NOMO-1 (cell line): Measurements from ENCODE around the gene KDM6A.
"Not testable (repeated sequence)": the region's sequence is repeated elsewhere in the genome, so short reads cannot be mapped to it uniquely, and the experiment has no call there.

Source experiments
- DNase-seq, 2 experiments: peaks; one replicate each; lab custom pipeline; 2025; ENCODE audit not compliant: unreplicated experiment in 2 of 2; lab: John Stamatoyannopoulos, UW

The KDM6A gene

DNA sequence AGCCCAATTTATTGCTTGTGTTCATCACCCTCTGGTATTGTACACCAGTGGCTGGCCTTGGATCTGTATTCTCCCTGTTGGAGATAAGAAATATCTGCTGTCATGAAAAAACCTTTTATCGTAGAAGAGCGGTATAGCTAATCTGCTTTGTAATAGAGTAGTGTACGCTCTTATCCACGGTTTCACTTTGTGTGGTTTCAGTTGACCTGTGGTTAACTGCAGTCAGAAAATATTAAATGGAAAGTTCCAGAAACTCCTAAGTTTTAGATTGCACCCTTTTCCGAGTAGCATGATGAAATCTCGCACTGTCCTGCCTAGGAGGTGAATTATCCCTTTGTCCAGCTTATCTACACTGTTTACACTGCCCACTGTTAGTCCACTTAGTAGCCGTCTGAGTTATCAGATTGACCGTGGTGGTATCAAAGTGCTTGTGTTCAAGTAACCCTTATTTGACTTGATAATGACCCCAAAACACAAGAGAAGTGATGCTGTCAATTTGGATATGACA lies 42.4 kb downstream of the KDM6A start:
- no peak for DNase-seq

- DNase-seq: no peak
Measured at GRCh38 chrX:44918722-44919121, 45.7 kb downstream of the KDM6A start.

- no peak for DNase-seq
Measured at GRCh38 chrX:44922980-44923379, 50.0 kb downstream of the KDM6A start.

DNA sequence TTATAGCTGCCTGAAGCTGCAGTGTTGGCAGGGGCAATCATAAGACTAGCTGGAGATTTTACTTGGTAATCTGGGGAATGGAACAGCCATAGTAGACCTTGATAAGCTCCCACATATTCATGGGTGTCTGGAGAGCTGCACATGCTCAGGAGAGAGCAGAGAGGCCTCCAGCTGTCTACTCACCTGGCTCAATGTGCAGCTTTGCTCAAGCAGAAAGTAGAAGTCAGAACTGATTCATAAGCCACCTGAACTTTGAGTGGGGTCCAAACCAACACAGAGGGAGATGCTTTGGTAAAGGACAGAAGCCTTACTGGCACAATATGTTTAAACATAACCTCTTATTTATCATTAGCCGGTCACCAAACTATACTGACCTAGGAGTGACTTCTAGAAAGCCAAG lies 54.4 kb downstream of the KDM6A start:
- no peak for DNase-seq

GRCh38 chrX:44931441-44931973 lies 58.5 kb downstream of the KDM6A start:
- no peak for DNase-seq

DNA sequence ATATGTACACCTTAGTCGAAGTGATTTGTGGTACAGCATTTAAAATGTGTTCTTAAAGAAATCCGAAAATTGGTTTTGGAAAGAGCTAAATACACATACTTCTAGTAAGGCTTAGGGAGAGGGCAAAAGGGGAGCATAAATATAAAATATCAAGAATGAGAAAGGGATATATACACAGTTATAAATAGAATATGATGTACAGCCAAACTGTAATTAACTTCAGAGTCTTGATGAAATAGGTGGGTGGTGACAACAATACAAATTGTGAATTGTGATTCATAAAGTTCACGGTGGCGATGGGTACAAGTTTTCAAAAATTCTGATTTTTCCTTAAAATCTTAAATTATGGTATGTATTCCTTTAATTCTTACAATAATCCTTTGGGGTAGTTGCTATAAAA lies 62.2 kb downstream of the KDM6A start:
- no peak for DNase-seq

DNA sequence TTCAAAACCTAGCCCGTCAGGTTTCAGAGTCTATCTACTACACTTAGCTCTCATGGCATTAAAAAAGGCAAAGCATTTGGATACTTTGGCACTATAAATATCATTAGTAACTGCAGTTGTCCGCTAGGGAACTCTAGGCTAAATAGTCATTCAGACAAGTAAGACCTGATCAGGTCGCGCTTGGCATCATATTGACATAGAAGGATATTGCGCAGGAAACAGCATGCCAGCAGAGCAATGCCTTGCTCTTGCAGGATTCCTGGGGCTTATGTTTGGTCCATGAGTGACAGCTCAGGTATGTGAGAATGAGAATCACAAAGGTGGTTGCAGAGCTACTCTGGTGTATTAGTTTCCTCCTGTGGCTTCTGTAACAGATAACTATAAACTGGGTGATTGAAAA lies 62.7 kb downstream of the KDM6A start:
- no peak for DNase-seq

GRCh38 chrX:44937606-44938005 lies 64.6 kb downstream of the KDM6A start:
- no peak for DNase-seq

- no peak for DNase-seq
Measured at GRCh38 chrX:44938111-44938510, 65.1 kb downstream of the KDM6A start.

DNA sequence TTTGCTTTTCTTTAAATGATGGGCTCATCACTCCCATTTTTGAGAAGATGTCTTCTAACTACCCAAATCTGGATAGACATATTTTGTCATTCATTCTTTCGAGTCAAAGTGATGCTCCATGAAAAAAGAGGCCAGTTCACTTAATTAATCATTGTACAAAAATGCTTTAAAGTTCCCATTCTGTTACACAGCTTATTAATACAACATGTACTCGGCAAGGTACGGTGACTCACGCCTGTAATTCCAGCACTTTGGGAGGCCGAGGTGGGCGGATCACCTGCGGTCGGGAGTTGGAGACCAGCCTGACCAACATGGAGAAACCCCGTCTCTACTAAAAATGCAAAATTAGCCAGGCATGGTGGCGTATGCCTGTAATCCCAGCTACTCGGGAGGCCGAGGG lies 67.6 kb downstream of the KDM6A start:
- DNase-seq: not testable (repeated sequence)

DNA sequence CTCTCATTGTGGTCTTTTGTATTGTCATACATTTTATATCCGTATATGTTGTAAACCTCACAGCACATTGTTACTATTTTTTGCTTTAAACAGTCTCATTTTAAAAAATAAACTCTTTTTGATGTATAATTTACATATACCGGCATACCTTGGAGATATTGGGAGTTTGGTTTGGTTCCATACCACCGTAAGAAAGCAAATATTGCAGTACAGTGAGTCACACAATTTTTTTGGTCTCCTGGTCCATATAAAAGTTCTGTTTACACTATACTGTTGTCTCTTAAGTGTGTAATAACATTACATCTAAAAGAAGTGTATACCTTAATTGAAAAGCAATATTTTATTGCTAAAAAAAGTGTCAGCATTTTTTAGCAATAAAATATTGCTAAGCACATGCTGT lies 70.0 kb downstream of the KDM6A start:
- DNase-seq: no peak

GRCh38 chrX:44944894-44945293 lies 71.9 kb downstream of the KDM6A start:
- no peak for DNase-seq

GRCh38 chrX:44945736-44946135 lies 72.7 kb downstream of the KDM6A start:
- DNase-seq: peak in 1 of 2 experiments; percentile 4

- DNase-seq: no peak
Measured at GRCh38 chrX:44946771-44947170, 73.8 kb downstream of the KDM6A start.

GRCh38 chrX:44947995-44948394 lies 75.0 kb downstream of the KDM6A start:
- DNase-seq: no peak

GRCh38 chrX:44948406-44948805 lies 75.4 kb downstream of the KDM6A start:
- no peak for DNase-seq

GRCh38 chrX:44949125-44949524 lies 76.1 kb downstream of the KDM6A start:
- DNase-seq: no peak

DNA sequence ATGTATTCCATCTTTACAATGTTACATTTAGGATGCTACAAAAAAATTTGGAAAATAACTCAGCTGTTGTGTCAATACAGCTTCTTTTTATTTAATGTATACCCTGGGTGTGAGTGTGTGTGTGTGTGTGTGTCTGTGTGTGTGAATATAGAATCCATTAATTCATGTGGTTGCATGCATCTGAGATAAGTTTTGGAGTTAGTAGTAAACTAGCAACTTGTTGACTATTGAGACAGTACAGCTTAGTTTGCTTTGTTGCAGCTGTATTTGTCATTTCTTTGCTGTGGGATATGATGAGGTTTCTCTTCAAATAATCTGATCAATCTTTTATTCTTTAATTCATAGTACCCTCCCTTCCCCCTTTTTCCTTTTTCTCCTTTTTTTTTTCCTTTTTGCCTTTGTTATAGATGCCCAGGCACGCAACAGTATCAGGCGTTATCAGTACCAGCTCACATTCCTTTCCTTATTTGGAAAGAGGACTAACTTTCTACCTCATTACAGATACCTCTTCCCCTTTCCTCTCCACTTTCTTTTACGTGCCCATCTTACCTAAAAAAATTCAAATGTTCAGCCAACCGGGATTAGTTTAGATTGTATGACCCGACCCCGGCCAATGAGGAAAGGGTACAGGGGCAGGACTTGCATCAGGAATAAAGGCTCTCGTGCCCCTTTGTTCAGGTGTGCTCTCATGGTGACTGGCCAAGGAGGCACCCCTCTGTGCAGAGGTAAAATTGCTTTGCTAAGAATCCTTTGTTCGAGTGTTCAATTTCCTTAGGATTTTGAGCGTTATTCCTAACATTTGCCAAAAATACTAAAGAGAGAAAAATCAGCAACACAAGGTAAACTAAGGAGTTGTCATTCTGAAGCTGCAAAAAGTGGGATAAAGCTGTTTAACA lies 77.7 kb downstream of the KDM6A start:
- not testable (repeated sequence) for DNase-seq

- no peak for DNase-seq
Measured at GRCh38 chrX:44951572-44952067, 78.6 kb downstream of the KDM6A start.

DNA sequence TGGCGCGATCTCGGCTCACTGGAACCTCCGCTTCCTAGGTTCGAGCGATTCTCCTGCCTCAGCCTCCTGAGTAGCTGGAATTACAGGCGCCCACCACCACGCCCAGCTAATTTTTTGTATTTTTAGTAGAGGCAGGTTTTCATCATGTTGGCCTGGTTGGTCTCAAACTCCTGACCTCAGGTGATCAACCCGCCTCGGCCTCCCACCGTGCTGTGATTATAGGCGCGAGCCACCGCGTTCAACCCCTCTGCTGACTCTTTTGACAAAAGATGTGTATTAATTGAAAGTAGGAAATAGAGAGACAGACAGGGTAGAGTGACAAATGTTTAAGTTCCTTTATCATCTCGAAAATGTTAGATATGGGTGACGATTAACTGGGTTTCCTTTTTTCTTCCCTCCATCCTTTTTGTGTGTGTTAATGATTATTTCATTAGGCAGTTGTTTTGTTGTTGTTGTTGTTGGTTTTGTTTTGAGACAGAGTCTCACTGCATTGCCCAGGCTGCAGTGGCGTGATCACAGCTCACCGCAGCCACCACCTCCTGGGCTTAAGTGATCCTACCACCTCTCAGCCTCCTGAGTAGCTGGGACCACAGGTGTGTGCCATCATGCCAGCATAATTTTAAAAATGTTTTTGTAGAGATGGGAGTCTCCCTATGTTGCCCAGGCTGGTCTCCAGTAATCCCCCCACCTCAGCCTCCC lies 79.5 kb downstream of the KDM6A start:
- no peak for DNase-seq

GRCh38 chrX:44953734-44954502 lies 80.9 kb downstream of the KDM6A start:
- DNase-seq: no peak
